LNCaP clone FGC (cell line): ENCODE measurements around the gene DOK5.

Experiments
- DNase-seq: peaks from one replicate; pipeline ENCODE4 v3.0.0-alpha.2; 2011; ENCODE audit warnings: low read depth
- H3K4me3 ChIP-seq: 2 replicates; pipeline ENCODE4 v1.5.1; 2011; ENCODE audit warnings: mild to moderate bottlenecking, low read depth, low read length, control low read depth
- TF ChIP-seq, protein P1 (sequence below): IDR thresholded peaks from 2 replicates; pipeline ENCODE4 v1.5.1; 2012; ENCODE audit warnings: mild to moderate bottlenecking; ENCODE audit not compliant: control insufficient read depth, insufficient read depth; ENCODE audit errors: extremely low read depth

Gene DOK5

DNA sequence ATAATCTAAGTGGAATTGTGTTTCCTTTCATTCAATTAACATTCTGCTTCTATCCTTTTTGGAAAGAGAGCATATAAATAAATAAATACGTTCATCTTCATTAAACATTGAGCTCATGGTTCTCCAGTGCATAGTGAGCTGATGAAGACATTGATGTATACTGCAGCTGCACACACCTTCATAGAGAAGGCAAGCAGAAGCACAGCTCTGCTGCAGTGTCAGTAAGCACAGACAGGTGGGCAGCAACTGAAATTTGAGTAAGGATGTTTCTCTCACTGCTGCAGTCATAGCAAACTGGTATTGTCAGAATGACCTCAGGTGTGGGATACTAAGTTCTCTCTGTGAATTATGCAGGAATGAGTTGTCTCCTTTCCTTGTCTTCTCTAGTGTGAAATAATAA lies 202.9 kb downstream of the DOK5 start:
- no peak overlapping the region for H3K4me3 ChIP-seq
- no peak for DNase-seq
- TF ChIP-seq, protein P1, sequence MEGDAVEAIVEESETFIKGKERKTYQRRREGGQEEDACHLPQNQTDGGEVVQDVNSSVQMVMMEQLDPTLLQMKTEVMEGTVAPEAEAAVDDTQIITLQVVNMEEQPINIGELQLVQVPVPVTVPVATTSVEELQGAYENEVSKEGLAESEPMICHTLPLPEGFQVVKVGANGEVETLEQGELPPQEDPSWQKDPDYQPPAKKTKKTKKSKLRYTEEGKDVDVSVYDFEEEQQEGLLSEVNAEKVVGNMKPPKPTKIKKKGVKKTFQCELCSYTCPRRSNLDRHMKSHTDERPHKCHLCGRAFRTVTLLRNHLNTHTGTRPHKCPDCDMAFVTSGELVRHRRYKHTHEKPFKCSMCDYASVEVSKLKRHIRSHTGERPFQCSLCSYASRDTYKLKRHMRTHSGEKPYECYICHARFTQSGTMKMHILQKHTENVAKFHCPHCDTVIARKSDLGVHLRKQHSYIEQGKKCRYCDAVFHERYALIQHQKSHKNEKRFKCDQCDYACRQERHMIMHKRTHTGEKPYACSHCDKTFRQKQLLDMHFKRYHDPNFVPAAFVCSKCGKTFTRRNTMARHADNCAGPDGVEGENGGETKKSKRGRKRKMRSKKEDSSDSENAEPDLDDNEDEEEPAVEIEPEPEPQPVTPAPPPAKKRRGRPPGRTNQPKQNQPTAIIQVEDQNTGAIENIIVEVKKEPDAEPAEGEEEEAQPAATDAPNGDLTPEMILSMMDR: no peak

DNA sequence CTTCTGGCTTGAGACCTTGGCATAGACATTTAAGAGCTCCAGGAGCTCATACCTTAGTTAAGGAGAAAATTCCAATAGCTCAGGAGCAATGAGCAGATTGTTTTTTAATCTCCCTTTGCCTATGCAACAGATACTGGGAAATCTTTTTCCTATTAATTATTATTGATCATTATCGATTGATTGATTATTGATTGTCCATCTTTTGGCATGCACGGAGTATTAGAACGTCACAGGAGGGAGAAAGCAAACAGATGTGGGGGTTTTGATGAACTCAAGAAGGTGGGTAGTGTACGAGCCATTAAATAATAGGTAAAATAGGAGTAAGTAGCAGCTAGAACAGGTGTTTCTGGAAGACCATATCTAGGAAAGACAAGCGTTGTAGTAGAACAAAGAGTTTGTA lies 205.0 kb downstream of the DOK5 start:
- H3K4me3 ChIP-seq: no peak overlapping the region
- TF ChIP-seq, protein P1: no peak
- no peak for DNase-seq

DNA sequence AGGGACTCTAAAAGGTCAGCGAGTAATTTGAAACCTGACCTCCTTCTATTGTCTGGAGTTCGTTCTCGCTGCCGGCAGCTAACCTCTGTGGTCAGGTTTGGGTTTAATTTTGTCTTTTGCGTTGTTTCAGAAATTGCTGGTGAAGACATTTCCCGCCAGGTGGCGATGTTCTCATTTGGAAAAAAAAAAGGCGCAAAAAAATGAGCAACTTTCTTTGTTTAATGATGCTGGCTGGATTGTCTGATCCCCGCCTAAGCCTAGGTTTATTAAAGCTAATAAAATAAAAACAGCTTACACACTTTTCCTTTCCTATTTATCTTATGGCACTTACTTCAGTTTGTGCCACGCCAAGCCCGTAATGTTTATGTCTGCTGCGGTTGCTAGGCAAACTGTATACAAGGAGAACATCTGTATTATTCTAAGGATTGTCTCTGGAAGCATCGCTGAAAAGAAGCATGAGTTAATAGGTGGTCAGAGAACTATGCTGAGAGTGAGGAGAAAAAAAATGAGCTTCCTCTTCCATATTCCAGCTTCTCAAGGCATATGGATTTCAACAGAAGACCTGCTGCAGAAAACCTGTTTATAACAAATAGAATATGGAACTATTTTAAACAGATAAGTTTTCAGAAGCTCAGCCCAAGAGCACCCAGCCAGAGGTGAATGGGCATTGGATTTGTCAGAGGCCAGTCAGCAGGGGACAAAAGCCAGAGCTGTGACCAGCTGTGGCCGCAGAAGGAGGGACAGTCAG lies 205.7 kb downstream of the DOK5 start:
- no peak overlapping the region for H3K4me3 ChIP-seq
- TF ChIP-seq, protein P1: peak; percentile 68
- DNase-seq: peak; percentile 19

DNA sequence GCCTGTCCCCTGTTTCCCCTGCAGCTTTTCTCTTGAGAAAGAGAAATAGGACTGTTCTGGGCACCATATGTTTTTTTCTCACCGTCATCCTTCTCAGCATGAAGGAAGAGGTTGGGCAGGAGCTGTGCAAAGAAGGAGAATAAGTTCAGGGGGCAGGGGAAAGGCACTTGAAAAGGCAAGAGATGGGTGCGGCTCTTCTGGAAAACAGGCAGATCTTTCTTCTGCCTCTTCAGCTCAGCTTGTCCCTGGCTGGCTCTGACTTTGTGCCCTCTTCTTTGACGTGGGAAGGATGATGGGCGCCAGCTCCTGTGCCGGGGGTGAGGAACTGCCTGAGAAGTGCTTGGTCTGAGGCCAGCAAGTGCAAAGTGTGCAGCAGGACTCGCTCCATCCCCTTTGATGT lies 206.5 kb downstream of the DOK5 start:
- DNase-seq: no peak
- H3K4me3 ChIP-seq: no peak overlapping the region
- TF ChIP-seq, protein P1: no peak

DNA sequence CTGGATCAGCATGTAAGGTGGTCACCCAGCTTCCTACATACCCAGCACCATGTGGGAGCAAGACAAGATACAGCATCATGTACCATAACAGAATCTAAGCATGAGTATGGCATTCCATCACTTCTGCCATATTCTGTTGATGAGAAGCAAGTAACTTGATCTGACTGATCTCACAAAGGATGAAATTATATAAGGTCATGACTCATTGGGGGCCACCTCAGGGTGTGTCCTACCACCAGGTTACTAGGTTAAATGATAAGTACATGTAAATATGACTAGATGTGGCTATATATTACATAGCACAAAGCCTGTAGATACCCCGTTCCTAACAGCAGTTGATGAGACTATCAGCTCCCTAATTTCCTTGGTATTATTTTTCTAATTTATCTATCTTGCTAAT lies 213.1 kb downstream of the DOK5 start:
- no peak overlapping the region for H3K4me3 ChIP-seq
- TF ChIP-seq, protein P1: no peak
- no peak for DNase-seq

DNA sequence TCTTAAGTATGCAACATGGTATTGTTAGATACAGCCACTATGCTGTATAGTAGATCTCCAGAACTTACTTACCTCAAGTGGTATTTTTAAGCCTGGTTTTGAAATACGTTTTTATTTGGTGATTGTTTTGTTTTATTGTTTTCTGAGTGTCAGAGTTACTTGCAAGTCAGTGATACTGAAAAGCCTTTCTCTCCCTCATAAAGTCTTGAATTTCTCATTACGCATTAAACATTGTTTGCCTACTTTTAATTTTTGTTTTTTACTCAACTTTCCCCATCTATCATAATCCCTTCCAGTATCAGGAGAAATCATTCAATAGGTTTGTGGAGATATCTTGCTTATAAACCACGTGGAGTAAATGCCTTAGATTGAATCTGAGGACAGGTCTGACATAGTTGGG lies 214.9 kb downstream of the DOK5 start:
- no peak for DNase-seq
- no peak overlapping the region for H3K4me3 ChIP-seq
- TF ChIP-seq, protein P1: no peak

DNA sequence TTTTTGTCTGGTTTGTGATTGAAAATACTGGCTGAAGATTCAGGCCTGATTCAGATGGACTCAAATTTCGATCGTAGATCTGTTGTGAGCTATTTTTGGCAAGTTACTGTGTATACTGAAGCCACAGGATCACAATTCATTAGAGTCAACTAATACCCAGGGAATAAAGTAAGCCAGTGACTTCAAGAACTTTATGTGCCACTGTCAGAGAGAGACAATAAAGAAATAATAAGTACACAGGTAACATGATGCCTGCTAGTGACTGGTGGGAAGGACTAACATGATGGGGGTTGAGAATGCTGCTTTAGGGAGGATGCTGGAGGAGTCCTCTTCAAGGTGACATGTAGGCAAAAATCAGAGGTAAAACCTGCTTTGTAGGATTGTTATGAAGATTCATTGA lies 215.9 kb downstream of the DOK5 start:
- no peak overlapping the region for H3K4me3 ChIP-seq
- no peak for DNase-seq
- TF ChIP-seq, protein P1: no peak
